Activated CD4-positive, alpha-beta T cell treated with anti-CD3 and anti-CD28 coated beads for 24 hours (primary cell): Measurements from ENCODE around the gene SMYD4.
"Not testable (repeated sequence)": the region's sequence is repeated elsewhere in the genome, so short reads cannot be mapped to it uniquely, and the experiment has no call there.

Experiments
- DNase-seq, 2 donors: peaks; one replicate each; pipeline ENCODE4 v3.0.0-alpha.2; 2020; ENCODE audit warnings: low read depth in 2 of 2

Gene SMYD4

GRCh38 chr17:1829216-1829591 lies 498 bp downstream of the SMYD4 start:
- peak in 1 of 2 donors; percentile 10 for DNase-seq

GRCh38 chr17:1820528-1821252 lies 9.0 kb downstream of the SMYD4 start:
- no peak for DNase-seq

- no peak for DNase-seq
Measured at GRCh38 chr17:1813088-1813487, 16.6 kb downstream of the SMYD4 start.

- no peak for DNase-seq
Measured at GRCh38 chr17:1810450-1811103, 19.1 kb downstream of the SMYD4 start.

- DNase-seq, result not testable (repeated sequence)
Measured at GRCh38 chr17:1809815-1810214, 19.9 kb downstream of the SMYD4 start.

- DNase-seq, result no peak
Measured at GRCh38 chr17:1808644-1809043, 21.1 kb downstream of the SMYD4 start.

GRCh38 chr17:1807890-1808289 lies 21.8 kb downstream of the SMYD4 start:
- no peak for DNase-seq

- no peak for DNase-seq
Measured at GRCh38 chr17:1803280-1803679, 26.4 kb downstream of the SMYD4 start.

GRCh38 chr17:1802429-1802828 lies 27.3 kb downstream of the SMYD4 start:
- DNase-seq, result no peak

GRCh38 chr17:1800712-1801111 lies 29.0 kb downstream of the SMYD4 start:
- DNase-seq, result no peak

GRCh38 chr17:1800240-1800639 lies 29.5 kb downstream of the SMYD4 start:
- DNase-seq, result no peak

GRCh38 chr17:1797846-1798245 lies 31.9 kb downstream of the SMYD4 start:
- DNase-seq, result not testable (repeated sequence)

GRCh38 chr17:1797323-1797722 lies 32.4 kb downstream of the SMYD4 start:
- DNase-seq, result no peak

- no peak for DNase-seq
Measured at GRCh38 chr17:1796800-1797199, 32.9 kb downstream of the SMYD4 start.

GRCh38 chr17:1793447-1793806 lies 36.3 kb downstream of the SMYD4 start:
- no peak for DNase-seq

GRCh38 chr17:1792495-1793446 lies 36.9 kb downstream of the SMYD4 start:
- no peak for DNase-seq

- DNase-seq, result no peak
Measured at GRCh38 chr17:1789936-1790335, 39.8 kb downstream of the SMYD4 start.

- no peak for DNase-seq
Measured at GRCh38 chr17:1787301-1787902, 42.3 kb downstream of the SMYD4 start.

- no peak for DNase-seq
Measured at GRCh38 chr17:1786708-1787107, 43.0 kb downstream of the SMYD4 start.

- no peak for DNase-seq
Measured at GRCh38 chr17:1785930-1786329, 43.8 kb downstream of the SMYD4 start.

GRCh38 chr17:1783834-1784611 lies 45.7 kb downstream of the SMYD4 start:
- no peak for DNase-seq
